ENCODE measurements around the gene TTYH2.

TTYH2 gene

GRCh38 chr17:74235040-74235581, 21.7 kb downstream of the TTYH2 start:
- no peak for TF ChIP-seq CTCF (IDR thresholded peaks at IDR 0.05)

- TF ChIP-seq CTCF (IDR thresholded peaks at IDR 0.05), result no peak
These were observed 22.6 kb downstream of the TTYH2 start for GRCh38 chr17:74235911-74236371.

- no peak for TF ChIP-seq CTCF (IDR thresholded peaks at IDR 0.05)
These were observed 23.9 kb downstream of the TTYH2 start for GRCh38 chr17:74237321-74237720.

GRCh38 chr17:74239172-74239571, 25.8 kb downstream of the TTYH2 start:
- TF ChIP-seq CTCF (IDR thresholded peaks at IDR 0.05), result no peak

GRCh38 chr17:74240618-74241205, 27.3 kb downstream of the TTYH2 start:
- no peak for TF ChIP-seq CTCF (IDR thresholded peaks at IDR 0.05)

- TF ChIP-seq CTCF (IDR thresholded peaks at IDR 0.05), result no peak
These were observed 28.1 kb downstream of the TTYH2 start for GRCh38 chr17:74241431-74241830.

- no peak for TF ChIP-seq CTCF (IDR thresholded peaks at IDR 0.05)
These were observed 28.5 kb downstream of the TTYH2 start for GRCh38 chr17:74241847-74242246.
